CD14-positive monocyte (primary cell): ENCODE data around the gene KLHDC10. TPM values are rescaled to one million over a fixed set of nuclear protein-coding genes. Genes with fewer than 3 reads are reported as not detected.

Experiments used
- DNase-seq, 3 donors: peaks; one replicate each; pipeline ENCODE4 v3.0.0-alpha.2; 2011 to 2022
- H2AFZ ChIP-seq: 2 replicates; pipeline ENCODE4 v1.6.0; 2012; ENCODE audit warnings: mild to moderate bottlenecking, low read depth, low read length, inconsistent platforms; ENCODE audit not compliant: insufficient read depth, poor library complexity, severe bottlenecking
- H3K27ac ChIP-seq, 2 donors: 1 replicate in 1 of 2; 2 replicates in 1 of 2; pipeline ENCODE4 v1.5.1; 2012 to 2013; ENCODE audit warnings: low read length in 2 of 2, control low read depth in 1 of 2, inconsistent platforms in 1 of 2, low read depth in 1 of 2, mild to moderate bottlenecking in 1 of 2
- H3K27me3 ChIP-seq, 2 donors: one replicate each; pipeline versions ENCODE4 v1.6.0 to v1.6.1; 2011 to 2013; ENCODE audit warnings: low read length in 2 of 2; ENCODE audit not compliant: control insufficient read depth in 2 of 2, insufficient read depth in 2 of 2
- H3K36me3 ChIP-seq, 2 donors: replicated peaks in 1 of 2; 1 replicate in 1 of 2; 2 replicates in 1 of 2; pipeline versions ENCODE4 v1.5.1 to v1.6.1; 2012 to 2013; ENCODE audit warnings: low read length in 2 of 2, control low read depth in 1 of 2, inconsistent platforms in 1 of 2, mild to moderate bottlenecking in 1 of 2; ENCODE audit not compliant: insufficient read depth in 2 of 2, control insufficient read depth in 1 of 2
- H3K4me1 ChIP-seq, 2 donors: 1 replicate in 1 of 2; 2 replicates in 1 of 2; pipeline versions ENCODE4 v1.5.1 to v1.6.1; 2012 to 2013; ENCODE audit warnings: low read length in 2 of 2, control low read depth in 1 of 2, inconsistent platforms in 1 of 2, mild to moderate bottlenecking in 1 of 2, moderate library complexity in 1 of 2; ENCODE audit not compliant: insufficient read depth in 2 of 2, control insufficient read depth in 1 of 2
- H3K4me2 ChIP-seq: replicated peaks from 2 replicates; pipeline ENCODE3; 2012; ENCODE audit warnings: low read length, moderate library complexity, mild to moderate bottlenecking; ENCODE audit not compliant: poor library complexity, severe bottlenecking; ENCODE audit errors: extremely low read depth
- H3K4me3 ChIP-seq, 3 experiments: fragments of 200-600 bp in 1 of 3; sonication (generic) in 1 of 3; replicated peaks in 1 of 3; 1 replicate in 2 of 3; 2 replicates in 1 of 3; pipeline ENCODE4 v1.5.1; 2011 to 2013; ENCODE audit warnings: low read length in 3 of 3, mild to moderate bottlenecking in 3 of 3, control low read depth in 2 of 3, low read depth in 2 of 3, inconsistent platforms in 1 of 3, moderate library complexity in 1 of 3
- H3K79me2 ChIP-seq: 2 replicates; pipeline ENCODE4 v1.6.0; 2012; ENCODE audit warnings: mild to moderate bottlenecking, control low read depth, inconsistent platforms, low read length, moderate library complexity; ENCODE audit not compliant: insufficient read depth
- H3K9ac ChIP-seq: 2 replicates; pipeline ENCODE4 v1.6.0; 2017; ENCODE audit warnings: low read length, mild to moderate bottlenecking; ENCODE audit not compliant: insufficient read depth, poor library complexity, severe bottlenecking
- H3K9me3 ChIP-seq, 2 donors: replicated peaks in 1 of 2; 1 replicate in 1 of 2; 2 replicates in 1 of 2; pipeline versions ENCODE4 v1.5.1 to v1.6.1; 2012 to 2013; ENCODE audit warnings: low read length in 2 of 2, control low read depth in 1 of 2; ENCODE audit not compliant: control insufficient read depth in 1 of 2, insufficient read depth in 1 of 2
- H4K20me1 ChIP-seq: 2 replicates; pipeline ENCODE4 v1.6.0; 2012; ENCODE audit warnings: mild to moderate bottlenecking, low read length, control low read depth, moderate library complexity; ENCODE audit not compliant: insufficient read depth
- H3K27ac Mint-ChIP-seq, 7 donors: one replicate each; pipeline ENCODE4 v1.8.0; 2020; ENCODE audit warnings: mild to moderate bottlenecking in 7 of 7, mixed read lengths in 7 of 7, moderate library complexity in 6 of 7, inconsistent platforms in 2 of 7
- H3K27me3 Mint-ChIP-seq, 3 donors: one replicate each; pipeline ENCODE4 v1.8.0; 2021 to 2022; ENCODE audit warnings: low read depth in 3 of 3, mild to moderate bottlenecking in 3 of 3, mixed read lengths in 3 of 3, moderate library complexity in 3 of 3, inconsistent platforms in 1 of 3
- H3K36me3 Mint-ChIP-seq, 2 donors: one replicate each; pipeline ENCODE4 v1.8.0; 2020; ENCODE audit warnings: mixed read lengths in 2 of 2, inconsistent platforms in 1 of 2, mild to moderate bottlenecking in 1 of 2
- H3K4me1 Mint-ChIP-seq: one replicate; pipeline ENCODE4 v1.8.0; 2020; ENCODE audit warnings: mild to moderate bottlenecking, mixed read lengths
- H3K4me3 Mint-ChIP-seq, 2 donors: one replicate each; pipeline ENCODE4 v1.8.0; 2020; ENCODE audit warnings: mild to moderate bottlenecking in 2 of 2, mixed read lengths in 2 of 2, moderate library complexity in 1 of 2
- H3K9me3 Mint-ChIP-seq, 7 donors: one replicate each; pipeline ENCODE4 v1.8.0; 2020 to 2022; ENCODE audit warnings: mixed read lengths in 7 of 7, mild to moderate bottlenecking in 6 of 7, moderate library complexity in 6 of 7, inconsistent platforms in 2 of 7
- WGBS: methylation state at CpG from one replicate; pipeline ENCODE4 v1.1.5; 2013; ENCODE audit warnings: missing lambda C conversion rate; ENCODE audit not compliant: insufficient coverage; 5-methylcytosine and 5-hydroxymethylcytosine counted together
- intact Hi-C, 2 donors: fragments of 100-400 bp; cut with micrococcal nuclease; formaldehyde crosslinking; loops; one replicate each; pipeline versions ENCODE4 v1.15.0 to v1.15.1; 2023
- polyA plus RNA-seq, 3 donors: library from polyadenylated mRNA; depleted of rRNA in 1 of 3; unstranded in 2 of 3; stranded (reverse) in 1 of 3; fragments of 300-500 nt in 2 of 3; fragments of >200 nt in 1 of 3; fragmentation: Illumina TruSeq in 2 of 3; gene quantifications; 1 replicate in 2 of 3; 2 replicates in 1 of 3; pipeline ENCODE4 v1.2.3, GENCODE V29; 2012 to 2021
- TF ChIP-seq, protein P1 (sequence below): fragments of 200-600 bp; IDR thresholded peaks from one replicate; pipeline ENCODE4 v1.8.0; 2022; ENCODE audit warnings: antibody characterized with exemption, mild to moderate bottlenecking

Gene KLHDC10
- polyA plus RNA-seq, 3 donors, result 1.1 to 13.9 (median 2.9) TPM

DNA sequence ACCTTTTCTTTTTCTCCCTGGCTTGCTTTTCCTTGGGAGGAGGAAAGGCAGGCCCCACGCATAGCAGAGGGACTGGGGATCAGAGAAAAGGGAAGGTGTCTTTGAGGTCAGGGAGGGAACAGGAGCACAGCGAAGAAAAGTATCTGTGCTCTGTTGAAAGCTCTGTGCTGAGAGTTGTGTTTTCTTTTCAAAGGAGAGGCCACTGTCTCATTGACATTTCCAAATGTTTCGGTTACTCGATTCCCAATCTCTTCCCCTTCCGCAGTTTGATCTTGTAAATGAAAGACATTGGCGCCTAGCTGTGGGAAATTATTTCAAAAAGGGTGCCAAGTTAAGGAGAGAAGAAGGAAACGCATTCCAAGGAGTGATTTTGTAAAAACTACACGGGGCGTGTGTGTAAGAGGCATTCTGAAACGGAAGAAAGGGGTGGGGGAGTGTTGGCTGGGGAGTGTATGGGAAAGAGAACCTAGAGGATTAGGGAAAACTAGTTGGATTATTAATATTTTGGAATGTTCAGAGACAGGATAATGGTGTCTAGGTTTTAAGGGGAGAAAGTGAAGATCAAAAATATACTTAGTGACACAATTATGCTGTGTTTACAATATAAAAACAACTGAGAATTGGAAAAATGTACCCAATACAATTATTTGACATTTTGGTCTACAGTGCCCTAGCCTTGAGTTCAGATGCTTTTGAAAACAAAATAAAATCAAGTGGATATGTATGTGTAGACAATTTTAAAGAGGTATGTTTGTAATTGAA lies 708 bp downstream of the KLHDC10 start:
- DNase-seq, result peak in 2 of 3 donors; percentile 16 to 18
- Mint-ChIP-seq H3K9me3 (no peaks in the 10 kb centered on the region), H3K27me3 (peaks cover 0 to 1% (median 0%) of the 10 kb centered on the region in 3 donors), H3K36me3 (peaks cover 9 to 10% of the 10 kb centered on the region in 2 donors), H3K27ac (peak overlapping the region; percentile 77 to 94 (median 94)), H3K4me3 (peak overlapping the region; percentile 89 to 93), H3K4me1 (peaks cover 41% of the 10 kb centered on the region)
- H3K4me3 ChIP-seq, result peak overlapping the region; percentile 89 to 94 (median 91)
- peaks cover 0 to 4% of the 10 kb centered on the region in 2 donors for H3K36me3 ChIP-seq
- WGBS, result 1% methylated on average over 5 of the region's 10 CpGs
- no peaks in the 10 kb centered on the region for H3K27me3 ChIP-seq
- no peaks in the 10 kb centered on the region for H3K9me3 ChIP-seq
- H3K79me2 ChIP-seq, result peaks cover 57% of the 10 kb centered on the region
- H2AFZ ChIP-seq, result peak overlapping the region; percentile 95
- peak overlapping the region; percentile 65 for H3K9ac ChIP-seq
- intact Hi-C loops, result loop anchor here in 1 of 2 donors (5.0 to 10.0 kb wide), 3 partner anchors 119 to 764 kb away; partner anchors contain the start of gene UBE2H
- H4K20me1 ChIP-seq, result peaks cover 52% of the 10 kb centered on the region
- peaks cover 21 to 25% of the 10 kb centered on the region in 2 donors for H3K4me1 ChIP-seq
- peak overlapping the region; percentile 63 to 79 for H3K27ac ChIP-seq
- peak overlapping the region; percentile 87 for H3K4me2 ChIP-seq
- TF ChIP-seq, protein P1, sequence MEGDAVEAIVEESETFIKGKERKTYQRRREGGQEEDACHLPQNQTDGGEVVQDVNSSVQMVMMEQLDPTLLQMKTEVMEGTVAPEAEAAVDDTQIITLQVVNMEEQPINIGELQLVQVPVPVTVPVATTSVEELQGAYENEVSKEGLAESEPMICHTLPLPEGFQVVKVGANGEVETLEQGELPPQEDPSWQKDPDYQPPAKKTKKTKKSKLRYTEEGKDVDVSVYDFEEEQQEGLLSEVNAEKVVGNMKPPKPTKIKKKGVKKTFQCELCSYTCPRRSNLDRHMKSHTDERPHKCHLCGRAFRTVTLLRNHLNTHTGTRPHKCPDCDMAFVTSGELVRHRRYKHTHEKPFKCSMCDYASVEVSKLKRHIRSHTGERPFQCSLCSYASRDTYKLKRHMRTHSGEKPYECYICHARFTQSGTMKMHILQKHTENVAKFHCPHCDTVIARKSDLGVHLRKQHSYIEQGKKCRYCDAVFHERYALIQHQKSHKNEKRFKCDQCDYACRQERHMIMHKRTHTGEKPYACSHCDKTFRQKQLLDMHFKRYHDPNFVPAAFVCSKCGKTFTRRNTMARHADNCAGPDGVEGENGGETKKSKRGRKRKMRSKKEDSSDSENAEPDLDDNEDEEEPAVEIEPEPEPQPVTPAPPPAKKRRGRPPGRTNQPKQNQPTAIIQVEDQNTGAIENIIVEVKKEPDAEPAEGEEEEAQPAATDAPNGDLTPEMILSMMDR, result no peak

DNA sequence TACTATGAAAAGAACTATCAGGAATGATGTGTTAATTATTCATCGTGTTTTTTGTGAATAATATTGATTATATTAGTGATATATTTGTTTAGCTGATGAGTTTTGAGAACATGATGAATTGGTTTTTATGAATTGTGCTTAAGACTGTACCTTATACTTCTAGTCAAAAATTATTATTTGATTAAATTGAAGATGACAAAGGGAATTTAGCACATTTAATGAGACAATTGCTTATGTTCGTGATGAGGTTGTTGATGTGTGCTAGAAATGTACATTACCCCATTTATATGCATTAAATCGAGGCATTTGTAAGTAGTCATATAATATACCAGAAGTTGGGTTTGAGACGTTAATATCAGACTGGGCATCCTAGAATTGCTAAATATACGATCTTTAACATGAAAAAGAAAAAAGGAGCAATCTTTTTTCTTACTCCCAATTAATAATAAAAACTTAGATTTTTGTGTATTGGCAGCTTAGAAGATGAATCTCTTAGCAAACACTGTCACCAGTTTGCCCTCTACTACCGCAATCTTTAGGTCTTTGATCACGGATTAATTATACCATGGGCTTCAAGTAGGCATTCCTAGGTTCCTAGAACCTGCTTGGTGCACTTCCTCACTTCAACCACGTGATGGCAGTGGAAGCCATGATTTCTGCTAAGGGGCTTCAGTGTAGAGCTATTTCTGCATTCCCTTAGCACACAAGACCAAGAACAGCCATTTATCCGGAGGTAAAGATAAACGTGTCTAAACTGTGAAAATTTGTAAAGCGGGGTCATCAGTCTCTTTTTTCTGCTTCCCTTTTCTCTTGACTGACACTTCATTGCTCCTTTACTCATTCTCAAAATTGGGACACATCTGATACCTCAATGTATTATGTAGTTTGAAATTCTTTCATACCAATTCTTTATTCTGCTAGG lies 1.6 kb downstream of the KLHDC10 start:
- Histone ChIP-seq H4K20me1 (peaks cover 61% of the 10 kb centered on the region), H3K27me3 (no peaks in the 10 kb centered on the region), H3K4me2 (peak overlapping the region; percentile 87), H3K36me3 (peaks cover 0 to 4% of the 10 kb centered on the region in 2 donors), H2AFZ (no peak overlapping the region), H3K4me3 (peak overlapping the region in 1 of 3 experiments; percentile 91), H3K79me2 (peaks cover 66% of the 10 kb centered on the region), H3K4me1 (peaks cover 21 to 25% of the 10 kb centered on the region in 2 donors), H3K9me3 (no peaks in the 10 kb centered on the region), H3K9ac (no peak overlapping the region), H3K27ac (no peak overlapping the region)
- 0% methylated on average over 2 of the region's 11 CpGs for WGBS
- Mint-ChIP-seq H3K36me3 (peaks cover 9 to 10% of the 10 kb centered on the region in 2 donors), H3K27ac (no peak overlapping the region), H3K27me3 (peaks cover 0 to 1% (median 0%) of the 10 kb centered on the region in 3 donors), H3K4me1 (peaks cover 41% of the 10 kb centered on the region), H3K4me3 (peak overlapping the region in 1 of 2 donors; percentile 53), H3K9me3 (no peaks in the 10 kb centered on the region)
- DNase-seq, result peak; percentile 59 to 78 (median 76)
- TF ChIP-seq, protein P1, result peak; percentile 92
- intact Hi-C loops, result loop anchor here in 1 of 2 donors (5.0 to 10.0 kb wide), 3 partner anchors 120 to 763 kb away; partner anchors contain the start of gene UBE2H
